HUES48 (cell line): ENCODE results near the gene MAN1A1.

Experiments
- H3K27ac ChIP-seq: one replicate; pipeline ENCODE4 v1.7.0; 2013; ENCODE audit warnings: low read depth, low read length, inconsistent platforms
- H3K27me3 ChIP-seq: 2 replicates; pipeline ENCODE4 v1.6.1; 2013; ENCODE audit warnings: mild to moderate bottlenecking, low read length; ENCODE audit not compliant: control insufficient read depth, insufficient read depth
- H3K36me3 ChIP-seq: 2 replicates; pipeline ENCODE4 v1.6.1; 2013; ENCODE audit warnings: low read length; ENCODE audit not compliant: control insufficient read depth, insufficient read depth
- H3K4me1 ChIP-seq: 2 replicates; pipeline ENCODE4 v1.6.1; 2013; ENCODE audit warnings: mild to moderate bottlenecking, low read length; ENCODE audit not compliant: control insufficient read depth, insufficient read depth
- H3K4me3 ChIP-seq: 2 replicates; pipeline ENCODE4 v1.5.1; 2013; ENCODE audit warnings: mild to moderate bottlenecking, low read depth, low read length
- H3K9ac ChIP-seq: 2 replicates; pipeline ENCODE4 v1.6.1; 2013; ENCODE audit warnings: mild to moderate bottlenecking, low read depth, low read length, moderate library complexity
- H3K9me3 ChIP-seq: 2 replicates; pipeline ENCODE4 v1.6.1; 2013; ENCODE audit warnings: low read length; ENCODE audit not compliant: control insufficient read depth, insufficient read depth

The MAN1A1 gene

GRCh38 chr6:119283214-119283613 lies 66.3 kb downstream of the MAN1A1 start:
- Histone ChIP-seq H3K4me1 (no peaks in the 10 kb centered on the region), H3K27ac (no peak overlapping the region), H3K27me3 (no peaks in the 10 kb centered on the region), H3K36me3 (no peaks in the 10 kb centered on the region), H3K9ac (no peak overlapping the region), H3K4me3 (no peak overlapping the region), H3K9me3 (no peaks in the 10 kb centered on the region)

- Histone ChIP-seq H3K27ac (no peak overlapping the region), H3K36me3 (no peaks in the 10 kb centered on the region), H3K27me3 (no peaks in the 10 kb centered on the region), H3K9me3 (no peaks in the 10 kb centered on the region), H3K4me1 (no peaks in the 10 kb centered on the region), H3K9ac (no peak overlapping the region), H3K4me3 (no peak overlapping the region)
Measured at GRCh38 chr6:119280668-119281067, 68.9 kb downstream of the MAN1A1 start.

GRCh38 chr6:119280080-119280479 lies 69.5 kb downstream of the MAN1A1 start:
- no peaks in the 10 kb centered on the region for H3K4me1 ChIP-seq

GRCh38 chr6:119278625-119279024 lies 70.9 kb downstream of the MAN1A1 start:
- no peaks in the 10 kb centered on the region for H3K4me1 ChIP-seq
- no peaks in the 10 kb centered on the region for H3K27me3 ChIP-seq
- no peaks in the 10 kb centered on the region for H3K9me3 ChIP-seq
- H3K9ac ChIP-seq = no peak overlapping the region
- no peak overlapping the region for H3K27ac ChIP-seq
- H3K36me3 ChIP-seq = no peaks in the 10 kb centered on the region
- no peak overlapping the region for H3K4me3 ChIP-seq

More at GRCh38 chr6:119280080-119280479, 69.5 kb downstream of the MAN1A1 start:
- Histone ChIP-seq H3K36me3 (no peaks in the 10 kb centered on the region), H3K9ac (no peak overlapping the region), H3K27me3 (no peaks in the 10 kb centered on the region), H3K27ac (no peak overlapping the region), H3K4me3 (no peak overlapping the region), H3K9me3 (no peaks in the 10 kb centered on the region)

GRCh38 chr6:119277052-119277451 lies 72.5 kb downstream of the MAN1A1 start:
- H3K27me3 ChIP-seq = no peaks in the 10 kb centered on the region
- H3K9ac ChIP-seq = no peak overlapping the region
- H3K4me3 ChIP-seq = no peak overlapping the region
- no peak overlapping the region for H3K27ac ChIP-seq
- H3K36me3 ChIP-seq = no peaks in the 10 kb centered on the region
- H3K4me1 ChIP-seq = no peaks in the 10 kb centered on the region
- no peaks in the 10 kb centered on the region for H3K9me3 ChIP-seq

- no peak overlapping the region for H3K27ac ChIP-seq
- no peak overlapping the region for H3K9ac ChIP-seq
- H3K36me3 ChIP-seq = no peaks in the 10 kb centered on the region
Measured at GRCh38 chr6:119276211-119276610, 73.3 kb downstream of the MAN1A1 start.

GRCh38 chr6:119274197-119274595 lies 75.4 kb downstream of the MAN1A1 start:
- no peaks in the 10 kb centered on the region for H3K27me3 ChIP-seq
- H3K9me3 ChIP-seq = peaks cover 8% of the 10 kb centered on the region
- no peak overlapping the region for H3K4me3 ChIP-seq
- H3K9ac ChIP-seq = no peak overlapping the region
- H3K36me3 ChIP-seq = no peaks in the 10 kb centered on the region
- H3K27ac ChIP-seq = no peak overlapping the region
- no peaks in the 10 kb centered on the region for H3K4me1 ChIP-seq

More at GRCh38 chr6:119276211-119276610, 73.3 kb downstream of the MAN1A1 start:
- H3K27me3 ChIP-seq = no peaks in the 10 kb centered on the region
- H3K4me3 ChIP-seq = no peak overlapping the region
- no peaks in the 10 kb centered on the region for H3K4me1 ChIP-seq
- H3K9me3 ChIP-seq = no peaks in the 10 kb centered on the region

- H3K4me3 ChIP-seq = no peak overlapping the region
- no peaks in the 10 kb centered on the region for H3K27me3 ChIP-seq
- no peak overlapping the region for H3K27ac ChIP-seq
- H3K4me1 ChIP-seq = no peaks in the 10 kb centered on the region
- H3K9me3 ChIP-seq = peaks cover 8% of the 10 kb centered on the region
- H3K9ac ChIP-seq = no peak overlapping the region
- H3K36me3 ChIP-seq = no peaks in the 10 kb centered on the region
Measured at GRCh38 chr6:119273272-119274196, 76.0 kb downstream of the MAN1A1 start.

GRCh38 chr6:119270545-119270944 lies 79.0 kb downstream of the MAN1A1 start:
- Histone ChIP-seq H3K36me3 (no peaks in the 10 kb centered on the region), H3K9me3 (peaks cover 8% of the 10 kb centered on the region), H3K27me3 (no peaks in the 10 kb centered on the region), H3K9ac (no peak overlapping the region), H3K4me3 (no peak overlapping the region), H3K27ac (no peak overlapping the region), H3K4me1 (no peaks in the 10 kb centered on the region)

- H3K27me3 ChIP-seq = no peaks in the 10 kb centered on the region
Measured at GRCh38 chr6:119269266-119270103, 80.1 kb downstream of the MAN1A1 start.

More at GRCh38 chr6:119269266-119270103, 80.1 kb downstream of the MAN1A1 start:
- peaks cover 8% of the 10 kb centered on the region for H3K9me3 ChIP-seq
- no peak overlapping the region for H3K9ac ChIP-seq
- H3K27ac ChIP-seq = no peak overlapping the region
- H3K4me1 ChIP-seq = no peaks in the 10 kb centered on the region
- H3K36me3 ChIP-seq = no peaks in the 10 kb centered on the region
- H3K4me3 ChIP-seq = no peak overlapping the region
